T-helper 2 cell treated with Interferon-gamma antibody and Interleukin-4, amounts not matched to agents 5 μg/mL and 100 μg/mL, for 36 hours (primary cell): Measurements from ENCODE around the gene MBD5.
A peak's percentile ranks its signal among the peaks of the same experiment; 100 is the strongest.
"Not testable (repeated sequence)": the region's sequence is repeated elsewhere in the genome, so short reads cannot be mapped to it uniquely, and the experiment has no call there.

Source experiments
- DNase-seq: peaks from one replicate; pipeline ENCODE4 v3.0.0; 2021; ENCODE audit warnings: low spot score
- H3K27ac Mint-ChIP-seq: one replicate; pipeline ENCODE4 v1.8.0; 2021; ENCODE audit warnings: mild to moderate bottlenecking, mixed read lengths
- H3K27me3 Mint-ChIP-seq: one replicate; pipeline ENCODE4 v1.8.0; 2021; ENCODE audit warnings: low read depth, mixed read lengths
- H3K36me3 Mint-ChIP-seq: one replicate; pipeline ENCODE4 v1.8.0; 2021; ENCODE audit warnings: low read depth, mixed read lengths
- H3K4me1 Mint-ChIP-seq: one replicate; pipeline ENCODE4 v1.8.0; 2021; ENCODE audit warnings: low read depth, mixed read lengths
- H3K4me3 Mint-ChIP-seq: one replicate; pipeline ENCODE4 v1.8.0; 2022; ENCODE audit warnings: mild to moderate bottlenecking, moderate library complexity, mixed read lengths
- H3K9me3 Mint-ChIP-seq: one replicate; pipeline ENCODE4 v1.8.0; 2021; ENCODE audit warnings: mixed read lengths

Gene MBD5

DNA sequence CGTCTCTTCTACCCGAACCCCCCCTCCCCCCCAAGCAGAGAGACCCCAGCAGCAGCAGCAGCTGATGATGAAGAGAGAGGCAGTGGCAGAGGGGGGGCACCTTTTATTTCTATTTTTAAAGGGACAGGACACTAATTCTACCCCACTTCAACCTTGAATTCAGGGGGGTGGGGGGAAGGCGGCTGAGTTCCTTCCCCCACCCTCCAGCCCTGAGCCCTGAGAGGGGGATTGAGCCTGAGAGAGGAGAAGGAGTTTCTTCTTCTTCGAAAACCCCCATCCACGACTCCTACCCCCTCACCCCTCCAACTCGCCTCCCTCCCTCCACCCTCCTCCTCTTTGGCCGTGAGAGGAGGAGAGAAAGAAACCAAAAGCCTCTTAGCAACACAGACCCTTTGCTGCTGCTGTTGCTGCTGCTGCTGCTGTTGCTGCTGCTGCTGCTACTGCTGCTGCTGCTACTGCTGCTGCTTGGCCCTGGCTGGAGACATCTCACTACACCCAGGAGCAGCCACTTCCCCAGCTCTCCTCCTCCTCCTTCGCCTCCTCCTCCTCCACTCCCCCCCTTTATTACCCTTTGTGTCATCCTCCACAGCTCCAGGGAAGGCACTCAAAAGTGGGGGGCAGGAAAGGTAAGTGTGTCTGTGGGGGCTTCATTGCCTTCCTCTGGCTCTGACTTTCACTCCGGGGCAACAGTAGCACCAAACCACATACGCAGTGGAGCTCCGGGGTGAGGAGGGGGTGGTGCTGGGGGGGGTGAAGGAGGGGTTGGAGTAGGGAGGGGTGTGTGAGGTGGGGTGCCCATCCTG, at the start of gene MBD5:
MBD5 (plus strand) TSS at position 33 of the 803 bp plus-strand sequence.
- Mint-ChIP-seq H3K4me1 (peaks cover 44% of the 10 kb centered on the region), H3K27me3 (no peaks in the 10 kb centered on the region), H3K4me3 (peak within 1 kb of the TSS; percentile 100), H3K36me3 (peaks cover 16% of the 10 kb centered on the region), H3K27ac (peak within 1 kb of the TSS; percentile 98), H3K9me3 (no peaks in the 10 kb centered on the region)
- peak; percentile 37 for DNase-seq

DNA sequence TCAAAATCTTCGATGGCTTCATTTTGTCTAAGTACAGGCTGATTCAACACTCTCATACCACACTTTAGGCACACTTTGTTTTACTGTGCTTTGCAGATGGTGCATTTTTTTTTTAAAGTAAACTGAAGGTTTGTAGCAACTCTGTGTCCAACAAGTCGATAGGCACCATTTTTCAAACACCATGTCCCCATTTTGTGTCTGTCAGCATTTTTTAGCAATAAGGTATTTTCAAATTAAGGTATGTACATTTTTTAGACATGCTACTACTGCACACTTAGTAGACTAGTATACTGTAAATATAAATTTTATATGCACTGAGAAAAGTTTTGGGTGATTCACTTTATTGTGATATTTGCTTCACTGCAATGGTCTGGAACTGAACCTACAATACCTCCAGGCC, 44.8 kb upstream of the MBD5 start:
- H3K27ac Mint-ChIP-seq, result no peak overlapping the region
- H3K4me3 Mint-ChIP-seq, result no peak overlapping the region
- DNase-seq, result no peak
- H3K9me3 Mint-ChIP-seq, result no peaks in the 10 kb centered on the region
- H3K36me3 Mint-ChIP-seq, result peaks cover 8% of the 10 kb centered on the region
- H3K4me1 Mint-ChIP-seq, result peaks cover 5% of the 10 kb centered on the region
- no peaks in the 10 kb centered on the region for H3K27me3 Mint-ChIP-seq

DNA sequence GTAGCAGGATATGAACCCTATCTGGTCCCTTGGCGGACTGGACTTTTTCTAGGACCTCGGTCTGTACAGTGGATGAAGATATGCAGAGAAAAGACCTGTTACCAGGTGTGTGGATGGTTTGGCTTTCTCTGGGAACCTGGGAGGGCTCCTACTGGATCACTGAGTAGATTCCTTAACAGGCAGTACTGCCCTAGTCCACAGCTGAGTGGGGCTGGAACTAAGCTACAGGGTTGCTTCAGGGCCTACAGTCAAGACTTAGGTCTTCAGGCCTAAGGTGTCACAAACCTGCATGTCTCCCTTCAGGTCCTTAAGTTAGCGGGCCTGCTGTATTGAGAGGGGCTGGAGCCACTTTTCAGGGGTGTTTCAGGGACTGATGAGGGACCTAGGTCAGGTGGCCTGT, 43.2 kb upstream of the MBD5 start:
- H3K27me3 Mint-ChIP-seq, result no peaks in the 10 kb centered on the region
- H3K36me3 Mint-ChIP-seq, result peaks cover 8% of the 10 kb centered on the region
- H3K27ac Mint-ChIP-seq, result no peak overlapping the region
- no peaks in the 10 kb centered on the region for H3K9me3 Mint-ChIP-seq
- peaks cover 9% of the 10 kb centered on the region for H3K4me1 Mint-ChIP-seq
- no peak overlapping the region for H3K4me3 Mint-ChIP-seq
- DNase-seq, result no peak

DNA sequence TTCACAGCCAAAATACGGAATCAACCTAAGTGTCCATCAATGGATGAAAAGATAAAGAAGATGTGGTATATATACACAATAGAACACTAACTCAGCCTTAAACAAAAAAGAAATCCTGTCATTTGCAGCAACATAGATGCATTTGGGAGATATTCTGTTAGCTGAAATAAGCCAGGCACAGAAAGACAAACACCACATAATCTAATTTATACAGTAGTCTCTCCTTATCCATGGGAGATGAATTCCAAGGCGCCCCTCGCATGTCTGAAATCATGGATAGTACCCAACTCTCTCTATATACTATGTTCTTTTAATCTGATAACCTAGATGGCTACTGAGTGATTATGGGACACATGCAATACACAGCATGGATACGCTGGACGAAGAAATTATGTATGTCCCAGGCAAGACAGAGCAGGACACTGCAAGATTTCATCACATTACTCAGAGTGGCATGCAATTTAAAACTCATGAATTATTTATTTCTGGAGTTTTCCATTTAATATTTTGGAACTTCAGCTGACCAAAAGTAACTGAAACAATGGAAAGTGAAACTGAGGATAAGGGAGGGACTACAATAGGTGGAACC, 39.9 kb upstream of the MBD5 start:
- Mint-ChIP-seq H3K4me3 (no peak overlapping the region), H3K27ac (no peak overlapping the region), H3K9me3 (no peaks in the 10 kb centered on the region), H3K27me3 (no peaks in the 10 kb centered on the region), H3K36me3 (peaks cover 5% of the 10 kb centered on the region), H3K4me1 (peaks cover 19% of the 10 kb centered on the region)
- DNase-seq, result no peak

DNA sequence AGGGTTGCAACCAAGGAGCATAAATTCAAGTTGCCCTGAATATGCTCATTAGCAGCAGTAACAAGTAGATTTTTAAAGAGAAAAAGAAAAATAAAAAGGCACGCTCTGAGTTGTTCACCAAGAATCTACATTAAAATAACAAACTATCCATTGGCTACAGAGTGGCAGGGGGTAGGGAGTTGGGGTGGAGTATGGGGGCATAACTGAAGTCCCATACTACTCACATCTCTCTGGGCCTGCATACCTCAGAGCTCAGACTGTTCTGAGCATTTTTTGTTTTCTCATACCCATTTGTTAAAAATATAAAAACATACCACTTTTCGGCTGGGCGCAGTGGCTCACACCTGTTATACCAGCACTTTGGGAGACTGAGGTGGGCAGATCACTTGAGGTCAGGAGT, 31.8 kb upstream of the MBD5 start:
- no peak overlapping the region for H3K4me3 Mint-ChIP-seq
- no peaks in the 10 kb centered on the region for H3K9me3 Mint-ChIP-seq
- H3K27me3 Mint-ChIP-seq, result no peaks in the 10 kb centered on the region
- DNase-seq, result no peak
- peaks cover 5% of the 10 kb centered on the region for H3K4me1 Mint-ChIP-seq
- peaks cover 2% of the 10 kb centered on the region for H3K36me3 Mint-ChIP-seq
- no peak overlapping the region for H3K27ac Mint-ChIP-seq

DNA sequence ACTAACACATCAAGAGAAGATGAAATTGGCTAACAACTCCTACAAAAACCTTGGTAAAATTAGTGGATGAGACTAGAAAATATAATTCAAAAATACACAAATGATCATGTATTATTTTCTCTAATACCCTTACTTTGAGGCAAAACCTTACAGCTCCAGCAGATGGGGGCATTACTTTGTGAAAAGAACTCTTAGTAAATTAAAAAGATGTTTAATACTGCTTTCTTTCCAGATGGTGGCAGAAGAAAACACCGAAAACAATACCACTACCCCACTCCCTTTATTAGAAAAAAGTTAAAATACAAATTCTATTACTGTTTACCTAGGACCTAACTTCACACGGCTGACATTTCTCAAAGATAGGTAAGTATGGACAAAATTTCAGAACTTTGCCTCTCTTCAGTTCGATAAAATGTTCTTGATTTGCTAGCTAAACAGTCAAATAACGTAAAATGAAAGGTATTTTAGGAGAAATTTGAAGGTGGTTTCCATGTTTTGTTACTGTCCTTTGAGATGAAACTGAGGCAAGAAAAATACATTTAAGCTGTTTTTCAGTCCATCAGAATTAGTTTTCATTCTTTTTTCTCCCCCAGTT, 31.0 kb upstream of the MBD5 start:
- Mint-ChIP-seq H3K27ac (no peak overlapping the region), H3K36me3 (peaks cover 6% of the 10 kb centered on the region)
- DNase-seq, result no peak

DNA sequence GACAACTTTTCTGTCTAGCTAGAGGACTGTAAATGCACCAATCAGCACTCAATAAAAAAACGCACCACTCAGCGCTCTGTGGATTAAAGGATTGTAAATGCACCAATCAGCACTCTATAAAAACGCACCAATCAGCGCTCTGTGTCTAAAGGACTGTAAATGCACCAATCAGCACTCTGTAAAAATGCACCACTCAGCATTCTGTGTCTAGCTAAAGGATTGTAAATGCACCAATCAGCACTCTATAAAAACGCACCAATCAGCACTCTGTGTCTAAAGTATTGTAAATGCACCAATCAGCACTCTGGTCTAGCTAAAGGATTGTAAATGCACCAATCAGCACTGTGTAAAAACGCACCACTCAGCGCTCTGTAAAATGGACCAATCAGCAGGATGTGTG, 25.9 kb upstream of the MBD5 start:
- peaks cover 12% of the 10 kb centered on the region for H3K9me3 Mint-ChIP-seq
- not testable (repeated sequence) for DNase-seq, H3K27me3 Mint-ChIP-seq, H3K4me3 Mint-ChIP-seq, H3K27ac Mint-ChIP-seq
- peaks cover 10% of the 10 kb centered on the region for H3K4me1 Mint-ChIP-seq
- H3K36me3 Mint-ChIP-seq, result peaks cover 22% of the 10 kb centered on the region

More for the DNA sequence above, 31.0 kb upstream of the MBD5 start:
- Mint-ChIP-seq H3K9me3 (no peaks in the 10 kb centered on the region), H3K4me3 (no peak overlapping the region), H3K27me3 (no peaks in the 10 kb centered on the region), H3K4me1 (peaks cover 5% of the 10 kb centered on the region)

DNA sequence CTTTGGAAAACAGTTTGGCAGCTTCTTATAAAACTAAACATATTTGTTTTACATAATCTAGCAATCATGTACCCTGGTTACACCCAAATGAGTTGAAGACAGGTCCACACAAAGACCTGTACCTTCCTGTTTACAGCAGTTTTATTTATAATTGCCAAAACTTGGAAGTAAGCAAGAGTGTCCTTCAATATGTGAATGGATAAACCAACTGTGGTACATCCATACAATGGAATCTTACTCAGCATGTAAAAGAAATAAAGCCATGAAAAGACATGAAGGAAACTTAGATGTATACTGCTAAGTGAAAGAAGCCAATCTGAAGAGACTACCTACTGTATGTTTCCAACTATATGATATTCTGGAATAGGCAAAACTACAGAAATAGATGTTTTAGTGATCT, 24.1 kb upstream of the MBD5 start:
- H3K36me3 Mint-ChIP-seq, result peaks cover 28% of the 10 kb centered on the region
- no peak for DNase-seq
- no peak overlapping the region for H3K27ac Mint-ChIP-seq
- H3K9me3 Mint-ChIP-seq, result peaks cover 19% of the 10 kb centered on the region
- no peaks in the 10 kb centered on the region for H3K27me3 Mint-ChIP-seq
- H3K4me3 Mint-ChIP-seq, result no peak overlapping the region
- H3K4me1 Mint-ChIP-seq, result peaks cover 15% of the 10 kb centered on the region

DNA sequence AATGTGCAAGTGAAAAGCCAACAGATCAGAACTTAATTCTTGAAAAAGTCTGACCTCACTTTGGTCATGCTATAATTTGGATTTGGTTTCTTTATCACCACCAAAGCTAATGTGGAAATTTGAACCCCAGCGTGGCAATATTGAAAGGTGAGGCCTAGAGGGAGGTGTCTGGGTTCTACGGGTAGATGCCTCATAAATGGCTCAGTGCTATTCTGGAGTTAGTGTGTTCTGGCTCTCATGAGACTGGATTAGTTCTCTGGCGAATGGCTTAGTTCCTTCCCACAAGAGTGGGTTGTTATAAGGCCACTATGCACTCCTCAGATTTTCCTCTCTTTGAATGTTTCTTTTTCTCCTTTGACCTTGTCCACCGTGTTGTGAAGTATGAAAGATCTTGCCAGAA, 22.7 kb upstream of the MBD5 start:
- Mint-ChIP-seq H3K4me1 (peaks cover 11% of the 10 kb centered on the region), H3K27ac (no peak overlapping the region)

DNA sequence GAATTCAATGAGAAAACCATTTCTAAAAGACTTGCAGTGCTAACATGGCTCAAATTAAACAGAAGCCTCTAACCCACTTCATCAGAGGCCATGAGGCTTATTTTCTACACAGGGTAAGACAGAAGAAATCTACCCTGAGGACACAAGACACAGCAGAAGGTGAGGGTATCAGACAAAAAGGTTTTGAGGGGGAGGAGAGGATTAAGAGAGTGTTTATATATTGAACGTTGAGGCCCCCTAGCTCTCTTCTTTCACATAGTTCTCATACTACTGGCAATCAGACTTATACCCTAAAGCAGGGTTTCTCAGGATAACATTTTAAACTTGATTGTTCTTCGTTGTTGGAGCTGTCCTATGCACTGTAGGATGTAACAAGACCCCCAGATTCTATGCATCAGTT, 21.8 kb upstream of the MBD5 start:
- DNase-seq, result no peak
- peaks cover 11% of the 10 kb centered on the region for H3K4me1 Mint-ChIP-seq
- peaks cover 32% of the 10 kb centered on the region for H3K9me3 Mint-ChIP-seq
- H3K27ac Mint-ChIP-seq, result no peak overlapping the region
- no peaks in the 10 kb centered on the region for H3K27me3 Mint-ChIP-seq
- H3K36me3 Mint-ChIP-seq, result peaks cover 42% of the 10 kb centered on the region
- H3K4me3 Mint-ChIP-seq, result no peak overlapping the region

More for the DNA sequence above, 22.7 kb upstream of the MBD5 start:
- H3K27me3 Mint-ChIP-seq, result no peaks in the 10 kb centered on the region
- H3K4me3 Mint-ChIP-seq, result no peak overlapping the region
- DNase-seq, result no peak
- peaks cover 39% of the 10 kb centered on the region for H3K36me3 Mint-ChIP-seq
- H3K9me3 Mint-ChIP-seq, result peaks cover 32% of the 10 kb centered on the region

DNA sequence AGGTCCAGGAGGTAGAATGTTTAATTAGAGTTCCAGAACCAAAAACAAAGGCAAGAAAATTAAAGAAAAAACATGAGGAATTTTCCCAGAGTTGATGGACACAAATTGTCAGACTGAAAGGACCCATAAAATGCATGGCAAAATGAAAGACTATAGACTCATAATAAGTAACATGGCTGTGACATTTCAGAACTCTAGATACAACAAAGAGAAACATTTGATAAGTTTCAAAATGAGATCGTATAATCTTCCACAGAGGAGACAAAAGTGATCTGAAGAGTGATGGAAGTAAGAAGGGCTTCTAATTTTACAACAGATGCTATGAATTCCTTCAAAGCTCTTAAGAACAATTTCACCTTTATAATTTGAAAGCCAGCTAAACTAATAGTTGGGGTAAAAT, 20.8 kb upstream of the MBD5 start:
- Mint-ChIP-seq H3K9me3 (peaks cover 35% of the 10 kb centered on the region), H3K4me3 (no peak overlapping the region), H3K4me1 (peaks cover 15% of the 10 kb centered on the region), H3K27ac (no peak overlapping the region), H3K36me3 (peaks cover 42% of the 10 kb centered on the region), H3K27me3 (no peaks in the 10 kb centered on the region)
- DNase-seq, result no peak

DNA sequence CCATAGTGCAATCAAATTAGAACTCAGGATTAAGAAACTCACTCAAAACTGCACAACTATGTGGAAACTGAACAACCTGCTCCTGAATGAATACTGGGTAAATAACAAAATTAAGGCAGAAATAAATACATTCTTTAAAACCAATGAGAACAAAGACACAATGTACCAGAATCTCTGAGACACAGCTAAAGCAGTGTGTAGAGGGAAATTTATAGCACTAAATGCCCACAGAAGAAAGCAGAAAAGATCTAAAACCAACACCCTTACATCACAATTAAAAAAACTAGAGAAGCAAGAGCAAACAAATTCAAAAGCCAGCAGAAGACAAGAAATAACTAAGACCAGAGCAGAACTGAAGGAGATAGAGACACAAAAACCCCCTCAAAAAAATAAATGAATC, 18.5 kb upstream of the MBD5 start:
- DNase-seq, H3K27ac Mint-ChIP-seq, H3K4me3 Mint-ChIP-seq, H3K27me3 Mint-ChIP-seq: not testable (repeated sequence)
- Mint-ChIP-seq H3K4me1 (peaks cover 15% of the 10 kb centered on the region), H3K9me3 (peaks cover 34% of the 10 kb centered on the region), H3K36me3 (peaks cover 35% of the 10 kb centered on the region)

DNA sequence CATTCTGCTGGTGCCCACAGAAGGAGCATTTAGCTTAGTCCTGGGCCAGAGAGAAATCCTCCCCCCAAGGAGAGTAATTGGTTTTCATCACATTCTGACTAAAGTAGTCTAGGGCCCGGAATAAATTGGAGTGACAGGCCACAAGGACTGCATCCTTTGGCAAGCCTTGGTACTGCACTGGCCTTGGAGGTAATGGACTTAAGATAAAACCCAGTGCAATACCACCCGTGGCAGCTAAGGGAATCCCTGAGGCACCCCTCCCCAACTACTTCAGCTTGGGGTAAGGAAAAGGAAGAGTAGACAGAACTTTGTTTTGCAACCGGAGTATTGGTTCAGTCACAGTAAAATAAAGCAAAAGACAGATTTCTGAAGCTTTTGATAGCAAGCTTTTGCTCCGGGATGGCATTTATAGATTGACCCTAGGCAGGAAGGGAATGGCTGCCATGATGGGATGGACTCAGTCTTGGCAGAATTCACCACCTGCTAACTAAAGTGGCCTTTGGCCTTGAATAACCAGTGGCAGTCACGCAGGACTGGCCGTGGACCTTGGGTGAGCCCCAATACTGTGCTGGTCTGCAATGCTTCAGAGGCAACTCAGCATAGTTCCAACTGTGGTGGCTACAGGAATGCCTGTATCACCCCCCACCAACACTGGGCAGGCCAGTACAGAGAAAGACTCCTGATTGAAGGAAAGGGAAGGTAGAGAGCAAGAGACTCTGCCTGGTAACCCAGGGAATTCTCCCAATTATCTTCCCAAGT, 14.5 kb upstream of the MBD5 start:
- no peak for DNase-seq
- Mint-ChIP-seq H3K27ac (no peak overlapping the region), H3K36me3 (peaks cover 44% of the 10 kb centered on the region), H3K4me3 (no peak overlapping the region), H3K9me3 (peaks cover 48% of the 10 kb centered on the region), H3K4me1 (peaks cover 3% of the 10 kb centered on the region), H3K27me3 (no peaks in the 10 kb centered on the region)
